Body of pancreas (tissue), 4 donors: Measurements from ENCODE around the gene TFB1M.

Experiments used
- POLR2A ChIP-seq, 3 donors: fragments of 450-650 bp; IDR thresholded peaks; one replicate each; pipeline ENCODE4 v1.6.1; 2016; ENCODE audit warnings: antibody characterized with exemption in 3 of 3, mild to moderate bottlenecking in 2 of 3
- TF ChIP-seq, protein P1 (sequence below), 7 experiments: fragments of 450-650 bp in 4 of 7; fragments of 200-600 bp in 3 of 7; sonication (generic) in 3 of 7; IDR thresholded peaks; one replicate each; pipeline ENCODE4 v1.5.1; 2016 to 2019; ENCODE audit warnings: antibody characterized with exemption in 7 of 7

- TF ChIP-seq, protein P1, sequence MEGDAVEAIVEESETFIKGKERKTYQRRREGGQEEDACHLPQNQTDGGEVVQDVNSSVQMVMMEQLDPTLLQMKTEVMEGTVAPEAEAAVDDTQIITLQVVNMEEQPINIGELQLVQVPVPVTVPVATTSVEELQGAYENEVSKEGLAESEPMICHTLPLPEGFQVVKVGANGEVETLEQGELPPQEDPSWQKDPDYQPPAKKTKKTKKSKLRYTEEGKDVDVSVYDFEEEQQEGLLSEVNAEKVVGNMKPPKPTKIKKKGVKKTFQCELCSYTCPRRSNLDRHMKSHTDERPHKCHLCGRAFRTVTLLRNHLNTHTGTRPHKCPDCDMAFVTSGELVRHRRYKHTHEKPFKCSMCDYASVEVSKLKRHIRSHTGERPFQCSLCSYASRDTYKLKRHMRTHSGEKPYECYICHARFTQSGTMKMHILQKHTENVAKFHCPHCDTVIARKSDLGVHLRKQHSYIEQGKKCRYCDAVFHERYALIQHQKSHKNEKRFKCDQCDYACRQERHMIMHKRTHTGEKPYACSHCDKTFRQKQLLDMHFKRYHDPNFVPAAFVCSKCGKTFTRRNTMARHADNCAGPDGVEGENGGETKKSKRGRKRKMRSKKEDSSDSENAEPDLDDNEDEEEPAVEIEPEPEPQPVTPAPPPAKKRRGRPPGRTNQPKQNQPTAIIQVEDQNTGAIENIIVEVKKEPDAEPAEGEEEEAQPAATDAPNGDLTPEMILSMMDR (IDR thresholded peaks at IDR 0.05) = no peak
- TF ChIP-seq POLR2A (IDR thresholded peaks at IDR 0.05) = no peak
Measured at GRCh38 chr6:155219858-155220301, 94.4 kb downstream of the TFB1M start.
